KMS-11 (cell line): ENCODE data around the gene OCEL1.
A peak's percentile ranks its signal among the peaks of the same experiment; 100 is the strongest.

Experiments
- H2AFZ ChIP-seq: fragments of 200-600 bp; sonication (generic); 2 replicates; pipeline ENCODE4 v1.6.1; 2016; ENCODE audit warnings: antibody characterized with exemption, mixed run types, low read depth
- H3K27ac ChIP-seq: fragments of 200-600 bp; sonication (generic); 2 replicates; pipeline ENCODE4 v1.6.1; 2016; ENCODE audit warnings: mild to moderate bottlenecking, mixed run types
- H3K27me3 ChIP-seq: fragments of 200-600 bp; sonication (generic); 2 replicates; pipeline ENCODE4 v1.6.1; 2017; ENCODE audit warnings: mild to moderate bottlenecking, low read depth, mixed run types, moderate library complexity; ENCODE audit not compliant: insufficient read depth
- H3K36me3 ChIP-seq: fragments of 200-600 bp; sonication (generic); 2 replicates; pipeline ENCODE4 v1.6.1; 2017; ENCODE audit warnings: mild to moderate bottlenecking, mixed run types; ENCODE audit not compliant: insufficient read depth
- H3K4me1 ChIP-seq: fragments of 200-600 bp; sonication (generic); 2 replicates; pipeline ENCODE4 v1.6.1; 2016; ENCODE audit warnings: mild to moderate bottlenecking, low read depth, mixed run types; ENCODE audit not compliant: poor library complexity, severe bottlenecking
- H3K4me2 ChIP-seq: fragments of 200-600 bp; sonication (generic); 2 replicates; pipeline ENCODE4 v1.7.0; 2016; ENCODE audit warnings: mild to moderate bottlenecking, mixed run types
- H3K4me3 ChIP-seq: fragments of 200-600 bp; sonication (generic); IDR thresholded peaks from 2 replicates; pipeline ENCODE4 v1.6.1; 2017; ENCODE audit warnings: low read depth, low read length, mixed read lengths; ENCODE audit not compliant: insufficient read depth
- H3K79me2 ChIP-seq: fragments of 200-600 bp; sonication (generic); 2 replicates; pipeline ENCODE4 v1.6.1; 2016; ENCODE audit warnings: low read depth, mixed run types; ENCODE audit not compliant: insufficient read depth
- H3K9ac ChIP-seq: fragments of 200-600 bp; sonication (generic); 2 replicates; pipeline ENCODE4 v1.6.1; 2016; ENCODE audit warnings: mild to moderate bottlenecking, mixed run types
- H4K20me1 ChIP-seq: fragments of 200-600 bp; sonication (generic); 2 replicates; pipeline ENCODE4 v1.6.1; 2016; ENCODE audit warnings: mild to moderate bottlenecking, mixed run types; ENCODE audit not compliant: insufficient read depth
- TF ChIP-seq, protein P1 (sequence below): fragments of 200-600 bp; sonication (generic); conservative IDR thresholded peaks from 2 replicates; pipeline ENCODE4 v1.6.1; 2017; ENCODE audit warnings: low read depth, mild to moderate bottlenecking, antibody characterized with exemption, low read length, moderate library complexity, mixed read lengths

The OCEL1 gene

DNA sequence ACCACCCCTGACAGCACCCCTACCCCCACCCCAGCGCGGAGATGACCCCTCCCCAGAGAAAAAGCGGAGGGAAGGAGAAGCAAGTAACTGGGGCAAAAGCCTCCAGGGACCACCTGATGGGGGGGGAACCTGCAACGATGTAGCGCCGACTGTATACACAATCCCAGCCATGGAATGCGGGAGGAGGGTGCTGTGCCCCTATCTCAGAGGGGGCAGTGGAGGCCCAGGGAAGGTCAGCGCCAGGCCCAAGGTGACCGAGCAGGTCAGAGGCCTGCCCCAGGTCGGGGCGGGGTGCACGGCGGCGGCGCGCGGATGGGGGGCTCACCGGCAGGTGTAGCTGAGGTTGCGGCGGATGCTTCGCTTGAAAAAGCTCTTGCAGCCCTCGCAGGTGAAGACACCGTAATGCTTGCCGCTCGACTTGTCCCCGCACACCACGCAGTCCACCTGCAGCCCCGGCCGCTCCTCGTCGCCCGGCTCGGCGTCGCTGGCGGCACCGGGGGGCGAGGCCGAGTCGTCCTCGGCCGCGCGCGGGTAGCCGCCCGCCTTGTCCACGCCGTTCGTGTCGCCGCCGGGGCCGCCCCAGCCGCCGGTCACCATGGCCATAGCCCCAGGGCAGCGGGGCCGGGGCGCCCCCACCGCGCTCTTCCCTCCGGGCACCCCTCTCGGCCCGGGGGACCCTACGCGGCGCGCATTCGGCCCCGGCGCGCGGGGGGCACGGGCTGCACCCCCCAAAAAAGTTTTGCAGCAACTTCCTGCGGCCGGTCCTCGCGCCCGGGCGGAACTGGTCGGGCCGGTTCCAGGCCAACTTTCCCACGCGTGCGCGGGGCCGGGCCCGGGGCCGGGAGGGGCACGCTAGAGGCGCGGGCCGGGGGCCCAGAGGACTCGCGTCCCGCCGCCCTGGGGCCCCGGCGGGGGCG, 18.9 kb downstream of the OCEL1 start:
- Histone ChIP-seq H2AFZ (0 out of 2 replicates have a peak overlapping the region, but pooled peaks have one; percentile 22), H4K20me1 (no peaks in the 10 kb centered on the region), H3K27ac (no peak overlapping the region), H3K9ac (peak overlapping the region; percentile 41; the same call in 1 of the 2 replicates), H3K36me3 (no peaks in the 10 kb centered on the region), H3K4me2 (peak overlapping the region; percentile 50), H3K79me2 (no peaks in the 10 kb centered on the region), H3K4me1 (peaks cover 10% of the 10 kb centered on the region), H3K27me3 (no peaks in the 10 kb centered on the region), H3K4me3 (no peak overlapping the region)
- TF ChIP-seq, protein P1, sequence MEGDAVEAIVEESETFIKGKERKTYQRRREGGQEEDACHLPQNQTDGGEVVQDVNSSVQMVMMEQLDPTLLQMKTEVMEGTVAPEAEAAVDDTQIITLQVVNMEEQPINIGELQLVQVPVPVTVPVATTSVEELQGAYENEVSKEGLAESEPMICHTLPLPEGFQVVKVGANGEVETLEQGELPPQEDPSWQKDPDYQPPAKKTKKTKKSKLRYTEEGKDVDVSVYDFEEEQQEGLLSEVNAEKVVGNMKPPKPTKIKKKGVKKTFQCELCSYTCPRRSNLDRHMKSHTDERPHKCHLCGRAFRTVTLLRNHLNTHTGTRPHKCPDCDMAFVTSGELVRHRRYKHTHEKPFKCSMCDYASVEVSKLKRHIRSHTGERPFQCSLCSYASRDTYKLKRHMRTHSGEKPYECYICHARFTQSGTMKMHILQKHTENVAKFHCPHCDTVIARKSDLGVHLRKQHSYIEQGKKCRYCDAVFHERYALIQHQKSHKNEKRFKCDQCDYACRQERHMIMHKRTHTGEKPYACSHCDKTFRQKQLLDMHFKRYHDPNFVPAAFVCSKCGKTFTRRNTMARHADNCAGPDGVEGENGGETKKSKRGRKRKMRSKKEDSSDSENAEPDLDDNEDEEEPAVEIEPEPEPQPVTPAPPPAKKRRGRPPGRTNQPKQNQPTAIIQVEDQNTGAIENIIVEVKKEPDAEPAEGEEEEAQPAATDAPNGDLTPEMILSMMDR = no peak

DNA sequence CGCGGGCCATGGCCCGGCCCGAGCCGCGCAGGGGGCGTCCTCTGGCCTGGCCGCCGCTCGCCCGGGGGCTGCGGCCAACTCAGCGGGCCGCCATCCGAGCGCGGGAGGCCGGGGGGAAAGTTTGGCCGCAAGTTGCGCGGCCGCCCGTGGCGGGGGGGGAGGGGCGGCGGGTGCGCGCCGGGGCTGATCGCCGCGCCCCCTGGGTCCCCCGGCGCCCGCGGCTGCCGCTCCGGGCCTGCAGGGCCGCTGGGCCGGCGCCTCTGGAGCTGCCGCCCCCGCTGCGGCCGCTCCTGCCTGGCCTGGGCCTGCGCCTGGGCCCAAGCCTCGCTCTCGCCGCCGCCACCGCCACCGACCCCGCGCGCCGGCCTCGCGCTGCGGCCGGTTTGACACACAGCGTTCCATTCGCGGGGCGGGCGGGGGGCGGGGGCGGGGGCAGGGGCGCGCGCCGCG, 19.5 kb downstream of the OCEL1 start, which contains the start of gene NR2F6:
TSS of gene NR2F6 (minus strand) at position 385 of the 450 bp plus-strand sequence. CDS start 699 bp downstream, outside the sequence.
- Histone ChIP-seq H3K9ac (peak within 1 kb of the TSS; percentile 44; the same call in 1 of the 2 replicates), H3K4me3 (no peak within 1 kb of the TSS), H3K4me1 (peaks cover 10% of the 10 kb centered on the region), H2AFZ (peak within 1 kb of the TSS; percentile 85), H3K79me2 (no peaks in the 10 kb centered on the region), H3K27ac (0 out of 2 replicates have a peak within 1 kb of the TSS, but pooled peaks have one; percentile 22), H3K4me2 (peak within 1 kb of the TSS; percentile 81), H3K36me3 (no peaks in the 10 kb centered on the region), H4K20me1 (no peaks in the 10 kb centered on the region), H3K27me3 (no peaks in the 10 kb centered on the region)
- TF ChIP-seq, protein P1 = no peak

DNA sequence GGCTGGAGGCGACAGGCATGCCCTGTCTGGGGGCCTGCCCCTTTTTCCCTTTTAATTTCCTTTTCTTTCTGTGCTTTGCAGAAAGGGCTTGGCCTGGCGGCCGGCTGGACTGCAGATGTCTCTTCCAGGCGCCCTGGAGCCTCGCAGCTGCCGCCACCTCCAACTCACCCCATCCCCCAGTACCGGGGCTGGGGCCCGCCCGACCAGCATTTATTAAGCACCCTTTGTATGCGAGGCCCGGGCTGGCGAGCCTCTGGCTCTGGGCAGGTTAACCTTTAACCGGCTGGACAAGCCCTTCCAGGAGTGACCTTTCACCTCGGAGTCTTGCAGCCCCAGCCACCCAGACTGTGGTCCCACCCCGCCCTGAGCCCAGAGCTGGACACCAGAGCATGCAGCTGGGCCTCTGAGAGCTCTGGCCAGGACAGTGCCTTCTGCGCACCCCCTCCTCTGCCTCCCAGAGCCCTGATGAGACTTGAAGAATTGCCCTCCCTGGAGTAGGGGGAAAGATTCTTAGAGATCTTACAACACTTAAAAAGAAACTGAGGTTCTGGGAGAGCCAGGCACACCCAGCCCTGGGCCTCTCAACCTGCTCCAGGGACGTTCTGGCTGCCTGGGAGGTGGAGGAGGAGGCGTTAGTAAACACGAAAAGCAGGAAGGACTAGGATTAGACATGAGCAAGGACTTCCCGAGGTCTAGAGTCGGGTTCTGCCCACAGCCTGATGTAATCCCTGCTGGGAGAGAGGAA, 20.8 kb downstream of the OCEL1 start:
- no peaks in the 10 kb centered on the region for H3K79me2 ChIP-seq
- H3K27ac ChIP-seq = no peak overlapping the region
- TF ChIP-seq, protein P1 = no peak
- H3K27me3 ChIP-seq = no peaks in the 10 kb centered on the region
- no peak overlapping the region for H3K4me3 ChIP-seq
- peak overlapping the region; percentile 81 for H3K4me2 ChIP-seq
- no peaks in the 10 kb centered on the region for H4K20me1 ChIP-seq
- H3K9ac ChIP-seq = peak overlapping the region; percentile 44; the same call in 1 of the 2 replicates
- no peaks in the 10 kb centered on the region for H3K36me3 ChIP-seq
- peak overlapping the region; percentile 85 for H2AFZ ChIP-seq
- peaks cover 10% of the 10 kb centered on the region for H3K4me1 ChIP-seq

DNA sequence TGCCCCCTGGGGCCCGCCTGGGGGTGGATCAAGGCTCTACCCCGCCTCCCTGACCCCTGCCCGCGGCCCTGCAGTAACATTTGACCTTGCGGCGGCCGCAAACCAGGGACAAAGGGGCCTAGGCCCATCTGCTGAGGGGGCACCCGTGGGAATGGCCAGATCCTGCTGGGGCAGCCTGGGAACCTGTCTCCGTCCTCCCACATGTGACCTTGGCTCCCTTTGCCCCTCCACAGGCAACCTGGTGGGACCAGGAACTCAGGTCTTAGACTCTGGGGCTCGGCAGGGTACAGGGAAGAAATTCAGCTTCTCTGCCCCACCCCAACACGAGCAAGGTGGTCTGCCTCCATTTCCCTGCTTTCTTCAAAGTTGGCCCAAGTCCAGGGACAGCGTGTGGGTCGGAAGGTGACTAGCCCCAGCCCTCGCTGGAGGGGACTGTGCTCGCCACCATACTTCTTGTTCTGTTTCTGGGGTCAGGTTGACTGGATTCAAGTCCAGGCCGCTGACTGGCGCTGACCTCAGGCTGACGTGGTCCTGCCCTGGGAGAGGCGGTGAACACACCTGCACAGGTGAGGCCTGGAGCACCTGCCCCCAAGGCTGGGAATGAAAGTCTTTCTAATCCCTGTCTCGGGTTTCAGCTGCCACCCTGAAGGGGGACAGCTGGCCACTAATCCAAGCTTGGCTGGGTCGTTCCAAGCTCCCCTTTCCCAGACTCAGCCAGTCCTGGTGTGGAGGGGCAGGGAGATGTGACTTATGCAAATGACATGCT, 22.2 kb downstream of the OCEL1 start:
- TF ChIP-seq, protein P1 = no peak
- Histone ChIP-seq H4K20me1 (no peaks in the 10 kb centered on the region), H3K36me3 (no peaks in the 10 kb centered on the region), H3K79me2 (no peaks in the 10 kb centered on the region), H3K4me3 (no peak overlapping the region), H2AFZ (no peak overlapping the region), H3K27ac (no peak overlapping the region), H3K9ac (no peak overlapping the region), H3K4me2 (no peak overlapping the region), H3K4me1 (peaks cover 10% of the 10 kb centered on the region), H3K27me3 (no peaks in the 10 kb centered on the region)
